HEK293 (cell line): ENCODE data around the gene ZBTB1.

Source experiments
- CTCF ChIA-PET: fragments of 350-600 bp; formaldehyde crosslinking; extraction: SDS; loops from one replicate; lab custom pipeline; 2021; ENCODE audit warnings: antibody characterized with exemption; lab: Yijun Ruan, JAX
- POLR2A ChIA-PET: fragments of 300-600 bp; formaldehyde crosslinking; extraction: SDS; loops from one replicate; lab custom pipeline; 2020; ENCODE audit warnings: antibody characterized with exemption, inconsistent platforms; lab: Yijun Ruan, JAX
- H3K27ac ChIP-seq: fragments of 200-500 bp; sonication (Bioruptor generic); 2 replicates; pipeline ENCODE4 v1.5.1; 2014; ENCODE audit warnings: low read depth, low read length, control low read depth, inconsistent platforms; ENCODE audit errors: extremely low read depth
- H3K36me3 ChIP-seq, 2 experiments: fragments of 200-500 bp in 1 of 2; sonication (Bioruptor generic) in 1 of 2; 1 replicate in 1 of 2; 2 replicates in 1 of 2; pipeline ENCODE4 v1.5.1; 2014 to 2017; ENCODE audit warnings: inconsistent platforms in 2 of 2, low read length in 2 of 2; ENCODE audit not compliant: control insufficient read depth in 2 of 2, insufficient read depth in 1 of 2
- H3K4me1 ChIP-seq: fragments of 200-500 bp; sonication (Bioruptor generic); 2 replicates; pipeline ENCODE4 v1.5.1; 2014; ENCODE audit warnings: mild to moderate bottlenecking, low read length, inconsistent platforms; ENCODE audit not compliant: control insufficient read depth, insufficient read depth
- H3K4me3 ChIP-seq: 2 replicates; pipeline ENCODE4 v1.5.1; 2011; ENCODE audit warnings: low read depth, mild to moderate bottlenecking, control low read depth, low read length, moderate library complexity
- H3K9me3 ChIP-seq: fragments of 200-500 bp; sonication (Bioruptor generic); 2 replicates; pipeline ENCODE4 v1.5.1; 2014; ENCODE audit warnings: low read depth, low read length, inconsistent platforms; ENCODE audit not compliant: control insufficient read depth, insufficient read depth
- GLIS2 ChIP-seq: fragments of 450-650 bp; formaldehyde crosslinking; IDR thresholded peaks from 2 replicates; pipeline ENCODE4 v1.5.1; 2016; ENCODE audit warnings: missing biosample characterization, missing genetic modification characterization
- KLF17 ChIP-seq: fragments of 450-650 bp; formaldehyde crosslinking; IDR thresholded peaks from 2 replicates; pipeline ENCODE4 v1.5.1; 2016; ENCODE audit warnings: missing biosample characterization, missing genetic modification characterization
- PRDM10 ChIP-seq: fragments of 450-650 bp; formaldehyde crosslinking; IDR thresholded peaks from 2 replicates; pipeline ENCODE4 v1.5.1; 2016; ENCODE audit warnings: missing biosample characterization, missing genetic modification characterization
- ZBTB1 ChIP-seq: fragments of 450-650 bp; formaldehyde crosslinking; IDR thresholded peaks from 2 replicates; pipeline ENCODE4 v1.5.1; 2016; ENCODE audit warnings: missing biosample characterization, missing genetic modification characterization
- ZBTB26 ChIP-seq: fragments of 450-650 bp; formaldehyde crosslinking; optimal IDR thresholded peaks from 2 replicates; pipeline ENCODE3; 2016; ENCODE audit warnings: missing biosample characterization, mild to moderate bottlenecking, missing genetic modification characterization
- ZBTB44 ChIP-seq: fragments of 450-650 bp; IDR thresholded peaks from 2 replicates; pipeline ENCODE4 v1.5.1; 2018; ENCODE audit warnings: missing biosample characterization, mild to moderate bottlenecking, missing genetic modification characterization
- ZBTB49 ChIP-seq: fragments of 450-650 bp; formaldehyde crosslinking; IDR thresholded peaks from 2 replicates; pipeline ENCODE4 v1.5.1; 2016; ENCODE audit warnings: missing biosample characterization, missing genetic modification characterization, low read depth
- ZEB2 ChIP-seq: fragments of 450-650 bp; formaldehyde crosslinking; IDR thresholded peaks from 2 replicates; pipeline ENCODE4 v1.5.1; 2016; ENCODE audit warnings: missing biosample characterization, missing genetic modification characterization
- ZFP37 ChIP-seq: fragments of 450-650 bp; formaldehyde crosslinking; IDR thresholded peaks from 2 replicates; pipeline ENCODE4 v1.5.1; 2016; ENCODE audit warnings: missing biosample characterization, missing genetic modification characterization
- ZFP69B ChIP-seq: fragments of 450-650 bp; formaldehyde crosslinking; IDR thresholded peaks from 2 replicates; pipeline ENCODE4 v1.5.1; 2016; ENCODE audit warnings: missing biosample characterization, missing genetic modification characterization
- ZNF175 ChIP-seq: fragments of 450-650 bp; formaldehyde crosslinking; IDR thresholded peaks from 2 replicates; pipeline ENCODE4 v1.5.1; 2016; ENCODE audit warnings: missing biosample characterization, missing genetic modification characterization
- ZNF19 ChIP-seq: fragments of 450-650 bp; formaldehyde crosslinking; IDR thresholded peaks from 2 replicates; pipeline ENCODE4; 2016; ENCODE audit warnings: missing biosample characterization, missing genetic modification characterization, low read depth
- ZNF202 ChIP-seq: fragments of 450-650 bp; formaldehyde crosslinking; IDR thresholded peaks from 2 replicates; pipeline ENCODE4 v1.5.1; 2016; ENCODE audit warnings: missing biosample characterization, missing genetic modification characterization, borderline replicate concordance
- ZNF354C ChIP-seq: fragments of 450-650 bp; formaldehyde crosslinking; IDR thresholded peaks from 2 replicates; pipeline ENCODE4 v1.5.1; 2016; ENCODE audit warnings: missing biosample characterization, missing genetic modification characterization, low read depth, borderline replicate concordance
- ZNF404 ChIP-seq: fragments of 450-650 bp; formaldehyde crosslinking; IDR thresholded peaks from 2 replicates; pipeline ENCODE4 v1.5.1; 2017; ENCODE audit warnings: missing biosample characterization, missing genetic modification characterization
- ZNF449 ChIP-seq: fragments of 450-650 bp; formaldehyde crosslinking; IDR thresholded peaks from 2 replicates; pipeline ENCODE4 v1.5.1; 2017; ENCODE audit warnings: missing biosample characterization, mild to moderate bottlenecking, missing genetic modification characterization, moderate library complexity
- ZNF544 ChIP-seq: fragments of 450-650 bp; formaldehyde crosslinking; IDR thresholded peaks from 2 replicates; pipeline ENCODE4 v1.5.0; 2017; ENCODE audit warnings: missing biosample characterization, missing genetic modification characterization
- ZNF561 ChIP-seq: fragments of 450-650 bp; IDR thresholded peaks from 2 replicates; pipeline ENCODE4 v1.5.1; 2018; ENCODE audit warnings: missing biosample characterization, missing genetic modification characterization, borderline replicate concordance
- ZNF629 ChIP-seq: fragments of 450-650 bp; formaldehyde crosslinking; IDR thresholded peaks from 2 replicates; pipeline ENCODE4 v1.5.1; 2017; ENCODE audit warnings: missing biosample characterization, missing genetic modification characterization
- ZNF639 ChIP-seq: fragments of 450-650 bp; formaldehyde crosslinking; IDR thresholded peaks from 2 replicates; pipeline ENCODE4 v1.5.1; 2016; ENCODE audit warnings: missing biosample characterization, missing genetic modification characterization
- ZNF776 ChIP-seq: fragments of 450-650 bp; formaldehyde crosslinking; IDR thresholded peaks from 2 replicates; pipeline ENCODE4 v1.5.0; 2017; ENCODE audit warnings: missing biosample characterization, missing genetic modification characterization, borderline replicate concordance

ZBTB1 gene

GRCh38 chr14:64465191-64465822, 39.3 kb upstream of the ZBTB1 start, which contains the start of gene AKAP5 (continued):
- TF ChIP-seq ZBTB26 (tag by site-specific recombination) (peak; percentile 61), ZNF202 (tag by site-specific recombination) (no peak), GLIS2 (peak; percentile 57), ZNF354C (tag by site-specific recombination) (no peak), ZFP37 (tag by site-specific recombination) (no peak), ZNF639 (tag by site-specific recombination) (no peak), ZNF776 (tag by site-specific recombination) (no peak)

GRCh38 chr14:64465831-64466554, 38.6 kb upstream of the ZBTB1 start:
- Histone ChIP-seq H3K4me1 (peaks cover 10% of the 10 kb centered on the region; the same call in 1 of the 2 replicates), H3K27ac (peak overlapping the region; percentile 3; the same call in 1 of the 2 replicates), H3K4me3 (peak overlapping the region; percentile 56), H3K9me3 (no peaks in the 10 kb centered on the region), H3K36me3 (peaks cover 4 to 24% of the 10 kb centered on the region in 2 experiments; a peak in 2 of 3 replicates)
- CTCF ChIA-PET = interaction anchor here (0.8 to 2.9 kb wide), 6 partner anchors 13 to 171 kb away, joined by 3 to 14 read pairs (median 8); no protein-coding TSS in a partner anchor
- POLR2A ChIA-PET = interaction anchor here (0.7 to 1.7 kb wide), 3 partner anchors 38 to 122 kb away, joined by 3 to 5 read pairs (median 4); partner anchors contain the start of genes HSPA2 and ZBTB1
- TF ChIP-seq ZNF404 (no peak), KLF17 (tag by site-specific recombination) (no peak), ZNF629 (tag by site-specific recombination) (0 out of 2 replicates have a peak, but pooled peaks have one; percentile 48), ZNF561 (no peak), ZBTB44 (tag by site-specific recombination) (0 out of 2 replicates have a peak, but pooled peaks have one; percentile 23), ZNF544 (no peak), ZBTB49 (tag by site-specific recombination) (no peak), ZEB2 (tag by site-specific recombination) (no peak), ZNF449 (no peak), ZNF19 (tag by site-specific recombination) (no peak), ZFP69B (tag by site-specific recombination) (no peak), PRDM10 (tag by site-specific recombination) (peak; percentile 36), ZBTB1 (tag by site-specific recombination) (no peak), ZNF175 (tag by site-specific recombination) (no peak)
